ENCODE results near the gene DAB2IP.

GRCh38 chr9:121662891-121663580, 11.6 kb downstream of the DAB2IP start:
- TF ChIP-seq, protein P1, sequence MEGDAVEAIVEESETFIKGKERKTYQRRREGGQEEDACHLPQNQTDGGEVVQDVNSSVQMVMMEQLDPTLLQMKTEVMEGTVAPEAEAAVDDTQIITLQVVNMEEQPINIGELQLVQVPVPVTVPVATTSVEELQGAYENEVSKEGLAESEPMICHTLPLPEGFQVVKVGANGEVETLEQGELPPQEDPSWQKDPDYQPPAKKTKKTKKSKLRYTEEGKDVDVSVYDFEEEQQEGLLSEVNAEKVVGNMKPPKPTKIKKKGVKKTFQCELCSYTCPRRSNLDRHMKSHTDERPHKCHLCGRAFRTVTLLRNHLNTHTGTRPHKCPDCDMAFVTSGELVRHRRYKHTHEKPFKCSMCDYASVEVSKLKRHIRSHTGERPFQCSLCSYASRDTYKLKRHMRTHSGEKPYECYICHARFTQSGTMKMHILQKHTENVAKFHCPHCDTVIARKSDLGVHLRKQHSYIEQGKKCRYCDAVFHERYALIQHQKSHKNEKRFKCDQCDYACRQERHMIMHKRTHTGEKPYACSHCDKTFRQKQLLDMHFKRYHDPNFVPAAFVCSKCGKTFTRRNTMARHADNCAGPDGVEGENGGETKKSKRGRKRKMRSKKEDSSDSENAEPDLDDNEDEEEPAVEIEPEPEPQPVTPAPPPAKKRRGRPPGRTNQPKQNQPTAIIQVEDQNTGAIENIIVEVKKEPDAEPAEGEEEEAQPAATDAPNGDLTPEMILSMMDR (IDR thresholded peaks at IDR 0.05; ENCODE audit: insufficient read depth, low read length, poor library complexity, severe bottlenecking): no peak
- no peak for TF ChIP-seq EZH2phosphoT487 (conservative IDR thresholded peaks at IDR 0.05; ENCODE audit: low read length)
